ENCODE measurements around the gene OR10AG1.

Gene OR10AG1, protein sequence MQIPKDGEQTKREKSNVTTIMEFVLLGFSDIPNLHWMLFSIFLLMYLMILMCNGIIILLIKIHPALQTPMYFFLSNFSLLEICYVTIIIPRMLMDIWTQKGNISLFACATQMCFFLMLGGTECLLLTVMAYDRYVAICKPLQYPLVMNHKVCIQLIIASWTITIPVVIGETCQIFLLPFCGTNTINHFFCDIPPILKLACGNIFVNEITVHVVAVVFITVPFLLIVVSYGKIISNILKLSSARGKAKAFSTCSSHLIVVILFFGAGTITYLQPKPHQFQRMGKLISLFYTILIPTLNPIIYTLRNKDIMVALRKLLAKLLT

DNA sequence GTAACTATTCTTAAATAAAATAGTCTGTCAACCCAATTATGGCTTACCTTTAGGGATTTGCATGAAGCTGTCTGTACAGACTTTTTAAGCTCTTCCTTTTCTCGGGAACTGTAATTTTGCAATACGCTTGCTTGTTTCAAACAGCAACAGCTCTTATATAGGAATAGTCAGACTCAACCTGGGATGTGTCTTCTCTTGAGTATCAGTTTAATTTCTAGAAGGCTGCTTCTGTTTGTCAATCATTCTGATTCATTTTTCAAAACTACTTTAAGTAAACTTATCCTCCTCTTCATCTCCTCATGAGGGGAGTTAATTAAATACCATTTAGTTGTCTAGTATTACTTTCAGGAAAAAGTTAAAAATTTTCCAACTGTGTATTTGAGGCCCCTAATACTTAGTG is at the start of gene OR10AG1:
Gene OR10AG1, minus strand, starts transcription at position 101 of the 400 bp plus-strand sequence. Its CDS starts 38 bp downstream, at position 63.
- no peak for DNase-seq

DNA sequence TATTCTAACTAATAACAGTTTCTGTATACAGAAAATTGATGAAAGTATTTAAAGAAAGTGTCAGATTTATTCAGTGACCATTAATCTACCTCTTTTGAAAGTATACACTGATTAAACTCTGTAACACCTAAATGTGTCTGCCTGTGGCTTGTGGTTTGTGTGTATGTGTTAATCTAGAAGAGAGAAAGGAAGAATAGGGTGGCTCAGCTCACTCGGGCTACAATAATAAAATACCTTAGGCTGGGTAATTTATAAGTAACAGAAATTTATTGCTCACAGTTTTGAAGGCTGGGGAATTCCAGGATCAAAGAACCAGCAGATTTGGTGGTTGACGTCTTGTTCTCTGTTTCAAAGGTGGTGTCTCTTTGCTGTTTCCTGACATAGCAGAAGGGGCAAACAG is 44.1 kb upstream of the OR10AG1 start:
- DNase-seq = no peak

DNA sequence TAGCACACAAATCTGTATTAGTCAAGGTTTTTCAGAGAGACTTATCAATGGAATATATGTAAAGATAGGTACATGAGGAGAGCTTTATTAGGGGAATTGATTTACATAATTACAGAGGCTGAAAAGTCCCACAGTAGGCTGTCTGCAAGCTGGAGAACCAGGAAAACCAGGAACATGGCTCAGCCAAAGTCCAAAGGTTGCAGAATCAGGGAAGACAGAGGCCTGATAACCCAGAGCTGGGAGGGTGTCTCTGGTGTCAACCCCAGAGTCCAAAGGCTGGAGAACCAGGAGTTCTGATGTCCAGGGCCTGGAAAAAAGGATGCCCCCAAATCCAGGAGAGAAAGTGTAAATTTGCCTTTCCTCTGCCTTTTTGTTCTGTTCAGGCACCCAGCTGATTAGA is 41.0 kb upstream of the OR10AG1 start:
- no peak for DNase-seq

DNA sequence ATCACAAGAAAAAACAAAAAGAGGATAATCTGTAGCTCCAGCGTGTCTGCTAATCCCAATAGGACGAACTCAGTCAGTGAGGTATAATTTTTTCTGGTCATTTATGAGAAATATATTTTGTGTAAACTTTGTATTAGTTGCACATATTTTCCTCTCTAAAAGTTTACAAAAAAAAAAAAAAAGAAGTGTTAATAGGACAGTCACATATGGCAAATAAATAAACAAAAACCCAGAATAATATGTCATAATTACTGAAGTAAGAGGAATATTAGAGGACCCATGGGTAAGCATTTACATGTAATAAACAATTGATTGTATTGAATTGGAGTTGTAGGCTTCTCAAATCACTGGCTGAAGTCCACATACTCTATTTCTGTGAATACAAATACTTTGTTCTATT is 24.8 kb upstream of the OR10AG1 start, which contains the start of gene OR5F1:
Gene OR5F1, minus strand, starts transcription at position 101 of the 400 bp plus-strand sequence. Its CDS starts 0 bp downstream, at position 101.
- DNase-seq = no peak

DNA sequence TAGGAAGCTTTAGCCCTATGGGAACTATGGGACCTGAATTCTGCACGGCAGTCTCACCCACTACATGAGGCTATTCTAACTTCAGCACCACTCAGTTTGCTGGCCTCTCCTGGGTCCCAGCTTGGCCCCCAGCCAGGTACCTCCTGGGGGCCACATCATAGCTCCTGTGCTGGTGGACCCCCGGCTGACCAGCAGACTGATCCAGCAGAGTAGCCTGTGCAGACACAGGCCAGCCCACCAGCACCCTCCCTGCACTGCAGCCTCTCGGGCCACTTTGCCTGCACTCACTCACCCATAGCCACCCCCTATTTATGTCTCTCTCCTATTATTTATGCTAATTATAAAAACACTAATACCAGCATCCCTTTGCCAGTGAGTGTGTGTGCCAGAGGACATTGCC is 1.2 kb upstream of the OR10AG1 start:
- no peak for DNase-seq

DNA sequence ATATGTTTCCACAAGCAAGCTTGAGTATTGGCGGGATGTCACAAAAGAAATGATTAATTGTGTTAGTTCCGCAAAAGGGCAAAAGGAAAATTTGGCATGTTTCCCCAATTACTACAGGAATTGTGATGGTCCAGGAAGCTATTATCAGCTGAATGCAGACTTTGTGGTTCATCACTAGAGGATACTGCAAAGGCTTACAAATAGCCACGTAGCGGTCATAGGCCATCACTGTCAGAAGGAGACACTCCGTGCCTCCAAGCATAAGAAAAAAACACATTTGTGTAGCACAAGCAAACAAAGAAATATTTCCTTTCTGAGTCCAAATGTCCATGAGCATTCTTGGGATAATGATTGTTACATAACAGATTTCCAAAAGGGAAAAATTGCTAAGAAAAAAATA is 1.8 kb downstream of the OR10AG1 start:
- DNase-seq = no peak

DNA sequence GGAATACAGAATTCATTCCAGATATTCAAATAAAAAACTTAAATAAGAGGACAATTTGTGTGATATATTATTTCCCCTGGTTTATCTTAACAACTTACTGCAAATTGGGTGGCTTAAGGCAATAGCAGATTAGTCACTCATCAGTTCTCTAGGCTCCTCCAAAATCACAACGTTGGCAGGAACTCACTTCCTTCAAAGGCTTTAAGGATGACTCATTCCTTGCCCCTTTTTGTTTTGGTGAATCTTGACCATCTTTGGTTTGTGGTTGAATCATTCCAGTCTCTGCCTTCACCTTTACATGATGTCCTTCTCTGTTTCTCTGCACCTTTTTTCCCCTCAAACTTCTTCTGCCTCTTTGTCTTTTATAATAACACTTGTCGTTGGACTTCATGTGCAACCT is 3.4 kb downstream of the OR10AG1 start:
- DNase-seq = no peak

DNA sequence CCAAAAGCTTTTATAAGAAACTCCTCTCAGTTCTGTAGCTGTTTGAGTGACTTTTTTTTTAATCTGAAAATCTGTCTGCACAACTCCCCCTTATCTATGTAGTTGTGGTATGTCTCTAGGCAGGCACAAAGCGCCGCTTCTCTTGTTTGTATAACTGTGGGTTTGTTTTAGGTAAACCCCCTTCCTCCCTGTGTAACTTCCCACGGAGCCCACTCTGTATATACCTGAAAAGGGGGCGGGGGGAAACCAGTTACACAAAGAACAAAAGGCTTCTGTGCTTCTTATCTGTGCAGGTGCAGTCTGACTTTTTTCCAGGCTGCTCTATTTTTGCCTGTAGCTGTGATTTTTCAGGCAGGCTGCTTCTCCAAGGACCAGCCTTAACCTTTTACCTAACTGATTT is 13.2 kb downstream of the OR10AG1 start:
- DNase-seq = no peak

DNA sequence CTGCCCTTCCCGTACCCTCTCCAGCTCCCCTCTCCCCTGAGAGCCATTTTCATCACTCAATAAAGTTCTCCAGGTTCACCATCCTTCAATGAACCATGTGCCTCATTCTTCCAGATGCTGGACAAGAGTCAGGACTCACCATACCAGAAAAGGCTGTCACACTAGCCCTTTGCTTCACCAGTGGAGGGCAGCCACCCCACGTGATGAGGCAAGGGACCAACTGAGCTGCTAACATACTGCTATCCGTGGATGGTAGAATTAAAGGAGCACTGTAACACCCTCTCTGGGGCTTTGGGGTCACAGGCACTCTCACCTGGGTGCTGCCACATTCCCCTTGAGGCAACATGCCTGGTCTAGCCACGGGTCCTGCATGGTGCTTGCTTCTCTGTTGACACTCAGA is 20.4 kb downstream of the OR10AG1 start:
- DNase-seq = no peak

DNA sequence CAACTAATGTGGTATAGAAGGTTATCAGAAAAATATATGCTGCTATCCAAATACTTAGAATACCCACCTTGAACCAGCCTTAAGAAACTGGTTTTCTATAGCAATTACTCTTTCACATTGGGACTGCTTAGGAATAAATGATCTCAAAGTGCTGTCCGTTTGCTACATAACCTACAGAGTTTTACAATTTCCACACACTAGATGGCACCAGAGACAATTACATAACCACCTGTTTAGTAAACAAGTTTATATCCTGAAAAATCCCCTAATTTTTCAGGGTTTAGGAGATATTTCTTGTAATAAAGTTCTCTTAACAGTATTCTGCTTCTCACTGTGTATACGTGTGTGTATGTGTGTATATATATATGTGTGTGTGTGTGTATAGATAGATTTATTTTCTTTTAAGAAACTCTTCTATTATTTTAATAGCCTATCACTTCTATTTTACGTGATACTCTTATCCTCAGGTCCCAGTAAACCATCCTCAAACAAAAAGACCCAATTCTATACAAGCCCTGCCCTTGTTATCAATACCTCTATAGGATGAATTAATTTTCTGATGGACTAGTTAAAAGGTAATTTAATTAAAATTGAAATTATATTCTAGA is 26.9 kb downstream of the OR10AG1 start:
- DNase-seq = no peak

DNA sequence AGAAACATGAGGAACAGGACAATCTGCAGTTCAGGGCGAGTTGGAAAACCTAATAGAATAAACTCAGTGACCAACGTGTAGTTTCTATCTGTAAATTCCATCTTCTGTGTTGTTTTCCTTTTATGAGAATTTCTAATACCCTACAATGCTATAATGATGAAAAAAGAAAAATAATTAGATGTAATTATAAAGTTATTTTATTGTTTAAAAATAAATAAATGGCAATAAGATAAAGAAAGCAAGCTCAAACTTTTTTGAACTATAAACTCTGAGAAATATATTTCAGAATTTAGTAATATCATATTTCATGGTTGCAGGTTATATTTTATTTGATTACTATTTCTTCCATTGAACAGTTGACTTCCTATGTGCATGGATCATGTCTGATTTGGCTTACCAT is 33.4 kb downstream of the OR10AG1 start, which contains the start of gene OR5I1:
Gene OR5I1, minus strand, starts transcription at position 101 of the 400 bp plus-strand sequence. Its CDS starts 0 bp downstream, at position 101.
- DNase-seq = no peak

DNA sequence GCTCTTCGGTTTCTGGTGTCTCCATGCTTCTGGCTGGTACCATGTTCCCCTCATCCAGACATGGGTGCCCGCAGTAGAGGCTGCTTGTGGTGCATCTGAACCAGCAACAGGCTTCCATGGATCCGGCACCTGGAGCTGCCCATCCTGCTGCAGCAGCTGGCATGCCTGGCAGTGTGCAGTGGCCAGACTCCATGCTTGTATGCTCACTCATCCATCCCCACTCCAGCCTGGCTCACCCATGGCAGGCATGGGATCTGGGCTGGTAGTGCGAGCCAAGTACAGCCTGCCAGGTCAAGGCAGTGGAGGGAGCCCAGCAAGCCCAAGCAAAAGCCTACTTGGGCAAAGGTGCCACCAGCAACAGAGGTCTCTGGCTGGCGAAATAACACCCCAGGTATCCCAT is 49.2 kb downstream of the OR10AG1 start:
- DNase-seq = no peak
